ENCODE results near the gene CANX.
"Not testable (repeated sequence)": the region's sequence is repeated elsewhere in the genome, so short reads cannot be mapped to it uniquely, and the experiment has no call there.

Gene CANX

GRCh38 chr5:179698935-179699615 is at the start of gene CANX:
TSS of gene CANX (plus strand) at chr5:179698967. CDS start at chr5:179705682, 6,715 bp downstream.
- TF ChIP-seq, protein P1, sequence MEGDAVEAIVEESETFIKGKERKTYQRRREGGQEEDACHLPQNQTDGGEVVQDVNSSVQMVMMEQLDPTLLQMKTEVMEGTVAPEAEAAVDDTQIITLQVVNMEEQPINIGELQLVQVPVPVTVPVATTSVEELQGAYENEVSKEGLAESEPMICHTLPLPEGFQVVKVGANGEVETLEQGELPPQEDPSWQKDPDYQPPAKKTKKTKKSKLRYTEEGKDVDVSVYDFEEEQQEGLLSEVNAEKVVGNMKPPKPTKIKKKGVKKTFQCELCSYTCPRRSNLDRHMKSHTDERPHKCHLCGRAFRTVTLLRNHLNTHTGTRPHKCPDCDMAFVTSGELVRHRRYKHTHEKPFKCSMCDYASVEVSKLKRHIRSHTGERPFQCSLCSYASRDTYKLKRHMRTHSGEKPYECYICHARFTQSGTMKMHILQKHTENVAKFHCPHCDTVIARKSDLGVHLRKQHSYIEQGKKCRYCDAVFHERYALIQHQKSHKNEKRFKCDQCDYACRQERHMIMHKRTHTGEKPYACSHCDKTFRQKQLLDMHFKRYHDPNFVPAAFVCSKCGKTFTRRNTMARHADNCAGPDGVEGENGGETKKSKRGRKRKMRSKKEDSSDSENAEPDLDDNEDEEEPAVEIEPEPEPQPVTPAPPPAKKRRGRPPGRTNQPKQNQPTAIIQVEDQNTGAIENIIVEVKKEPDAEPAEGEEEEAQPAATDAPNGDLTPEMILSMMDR (conservative IDR thresholded peaks at IDR 0.05; ENCODE audit: low read length) = no peak
- DNase-seq (ENCODE audit: low read depth) = no peak
- H3K4me3 ChIP-seq (ENCODE audit: low read length) = peak within 1 kb of the TSS; percentile 95

- not testable (repeated sequence) for DNase-seq (ENCODE audit: low read depth); H3K4me3 ChIP-seq (ENCODE audit: low read length)
These were observed 49.5 kb upstream of the CANX start for GRCh38 chr5:179649166-179649703.

DNA sequence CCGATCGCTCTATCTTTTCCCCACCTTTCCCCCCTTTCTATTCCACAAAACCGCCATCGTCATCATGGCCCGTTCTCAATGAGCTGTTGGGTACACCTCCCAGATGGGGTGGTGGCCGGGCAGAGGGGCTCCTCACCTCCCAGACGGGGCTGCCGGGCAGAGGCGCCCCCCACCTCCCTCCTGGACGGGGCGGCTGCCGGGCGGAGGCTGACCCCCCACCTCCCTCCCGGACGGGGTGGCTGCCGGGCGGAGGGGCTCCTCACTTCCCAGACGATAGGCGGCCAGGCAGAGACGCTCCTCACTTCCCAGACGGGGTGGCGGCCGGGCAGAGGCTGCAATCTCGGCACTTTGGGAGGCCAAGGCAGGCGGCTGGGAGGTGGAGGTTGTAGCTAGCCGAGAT is 48.5 kb upstream of the CANX start:
- DNase-seq (ENCODE audit: low read depth); H3K4me3 ChIP-seq (ENCODE audit: low read length): not testable (repeated sequence)

DNA sequence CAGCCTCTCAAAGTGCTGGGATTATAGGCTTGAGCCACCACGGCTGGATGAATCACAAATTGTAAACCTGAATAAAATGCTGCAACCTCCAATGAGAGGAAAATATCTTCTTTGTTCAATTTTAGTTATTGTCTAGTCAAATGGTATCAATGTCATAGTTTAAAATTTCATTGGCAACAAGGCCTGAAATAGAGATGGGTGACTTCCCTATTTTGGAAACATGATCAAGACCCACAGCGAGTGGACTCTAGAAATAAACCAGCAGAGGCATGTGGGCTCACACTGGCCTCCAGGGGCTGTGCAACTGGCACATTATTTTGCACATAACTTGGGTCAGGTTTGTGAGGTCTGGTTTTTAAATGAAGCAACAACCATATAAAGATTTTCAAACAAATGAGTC is 45.6 kb upstream of the CANX start:
- not testable (repeated sequence) for H3K4me3 ChIP-seq (ENCODE audit: low read length); DNase-seq (ENCODE audit: low read depth)

DNA sequence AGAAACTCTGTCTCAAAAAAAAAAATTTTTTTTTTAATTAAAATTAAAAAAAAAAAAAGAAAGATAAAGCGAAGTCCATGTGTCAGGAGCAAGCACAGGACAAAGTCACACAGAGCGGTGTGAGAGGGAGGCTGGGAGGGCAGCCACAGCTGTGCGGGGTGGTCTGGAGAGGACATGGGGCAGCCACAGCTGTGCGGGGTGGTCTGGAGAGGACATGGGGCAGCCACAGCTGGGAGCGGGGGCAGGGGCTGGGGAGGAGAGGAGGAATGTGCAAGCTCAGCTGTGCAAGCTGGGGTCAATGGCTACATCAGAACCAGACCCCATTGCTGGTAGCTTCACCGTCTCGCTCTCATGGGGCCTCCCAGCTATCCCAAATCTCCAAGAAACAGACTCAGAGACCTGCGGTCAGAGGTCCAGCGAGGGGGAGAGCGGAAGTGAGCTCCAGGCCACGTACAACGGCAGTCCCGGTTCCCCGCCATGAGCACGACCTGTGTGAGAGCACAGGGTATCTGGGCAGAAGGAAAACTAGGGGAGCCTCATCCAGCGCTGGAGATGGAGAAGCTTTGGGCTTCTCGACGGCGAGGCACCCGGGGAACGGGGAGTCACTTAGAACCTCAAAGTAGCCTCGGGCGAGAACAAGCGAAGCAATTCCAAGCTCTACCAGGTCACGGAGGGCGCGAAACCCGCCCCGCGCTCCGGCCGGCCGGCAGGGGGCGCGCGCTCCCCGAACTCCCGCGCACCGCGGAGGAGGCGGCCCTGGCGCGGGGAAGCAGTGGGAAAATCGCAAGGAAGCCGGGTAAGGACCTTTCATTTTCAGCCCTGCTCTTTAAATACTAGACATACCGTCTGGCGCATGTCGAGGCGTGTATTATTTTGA is 41.2 kb upstream of the CANX start:
- DNase-seq (ENCODE audit: low read depth) = not testable (repeated sequence)

DNA sequence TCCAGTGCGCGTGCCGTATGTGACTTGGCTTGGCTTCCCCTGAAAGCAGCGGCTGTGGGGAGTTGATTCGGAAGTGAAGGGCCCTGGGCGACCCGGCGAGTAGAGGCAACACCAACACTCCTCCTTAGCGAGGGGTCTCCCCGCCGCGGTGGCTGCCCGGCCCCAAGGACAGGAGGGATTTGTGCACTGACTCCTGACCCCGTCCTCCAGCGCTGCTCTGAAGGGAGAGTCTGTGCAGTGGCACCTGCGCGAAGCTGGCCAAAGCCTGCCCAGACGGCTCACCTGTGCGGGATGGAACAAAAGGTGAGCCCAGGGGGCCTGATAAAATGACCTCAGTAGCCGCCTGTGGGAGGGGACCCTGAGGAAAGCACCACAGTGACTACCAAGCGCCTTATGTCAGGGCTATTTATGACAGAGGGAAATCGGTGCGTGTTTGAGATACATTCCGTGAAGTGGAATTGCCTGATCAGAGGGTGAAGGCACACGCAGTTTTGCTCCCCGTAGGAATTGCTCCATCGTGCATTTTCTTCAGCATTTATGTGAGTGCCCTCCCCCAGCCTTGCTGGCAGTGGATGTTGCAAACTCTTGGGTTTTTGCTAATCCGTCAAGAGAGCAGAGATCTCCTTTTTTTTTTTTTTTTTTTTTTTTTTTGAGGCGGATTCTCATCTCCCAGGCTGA is 40.4 kb upstream of the CANX start:
- peak; percentile 71 for DNase-seq (ENCODE audit: low read depth)
- peak overlapping the region; percentile 69 for H3K4me3 ChIP-seq (ENCODE audit: low read length)

More for the DNA sequence above, 41.2 kb upstream of the CANX start:
- H3K4me3 ChIP-seq (ENCODE audit: low read length) = not testable (repeated sequence)

DNA sequence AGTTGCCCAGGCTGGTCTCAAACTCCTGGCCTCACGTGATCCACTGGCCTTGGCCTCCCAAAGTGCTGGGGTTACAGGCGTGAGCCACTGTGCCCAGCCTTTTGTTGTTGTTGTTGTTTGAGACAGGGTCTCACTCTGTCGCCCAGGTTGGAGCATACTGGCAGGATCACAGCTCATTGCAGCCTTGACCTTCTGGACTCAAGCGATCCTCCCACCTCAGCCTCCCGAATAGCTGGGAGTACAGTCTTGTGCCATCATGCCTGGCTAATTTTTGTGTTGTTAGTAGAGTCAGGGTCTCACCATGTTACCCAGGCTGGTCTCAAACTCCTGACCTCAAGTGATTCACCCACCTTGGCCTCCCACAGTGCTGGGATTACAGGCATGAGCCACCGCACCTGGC is 37.1 kb upstream of the CANX start:
- not testable (repeated sequence) for H3K4me3 ChIP-seq (ENCODE audit: low read length); DNase-seq (ENCODE audit: low read depth)

DNA sequence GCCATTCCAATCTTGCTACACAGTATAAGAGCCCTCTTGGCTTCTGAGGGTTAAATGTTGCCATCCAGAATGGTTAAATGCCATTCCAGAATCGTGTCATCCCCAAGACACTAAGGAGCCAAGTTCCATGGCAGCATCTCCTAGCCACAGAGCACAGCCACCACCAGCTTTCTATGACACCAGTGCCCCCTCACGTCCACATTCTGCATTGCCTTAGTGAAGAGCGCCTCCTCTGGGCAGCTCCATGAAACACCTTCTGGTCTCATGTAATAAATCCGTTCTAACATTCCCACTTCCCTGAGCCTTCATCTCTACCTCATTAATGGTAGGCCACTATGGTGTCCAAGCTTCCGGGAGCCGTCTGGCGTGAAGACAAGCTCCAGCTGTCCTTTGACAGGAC is 30.4 kb upstream of the CANX start:
- H3K4me3 ChIP-seq (ENCODE audit: low read length) = no peak overlapping the region
- DNase-seq (ENCODE audit: low read depth) = peak; percentile 53
- TF ChIP-seq, protein P1 (conservative IDR thresholded peaks at IDR 0.05; ENCODE audit: low read length) = peak; percentile 91

DNA sequence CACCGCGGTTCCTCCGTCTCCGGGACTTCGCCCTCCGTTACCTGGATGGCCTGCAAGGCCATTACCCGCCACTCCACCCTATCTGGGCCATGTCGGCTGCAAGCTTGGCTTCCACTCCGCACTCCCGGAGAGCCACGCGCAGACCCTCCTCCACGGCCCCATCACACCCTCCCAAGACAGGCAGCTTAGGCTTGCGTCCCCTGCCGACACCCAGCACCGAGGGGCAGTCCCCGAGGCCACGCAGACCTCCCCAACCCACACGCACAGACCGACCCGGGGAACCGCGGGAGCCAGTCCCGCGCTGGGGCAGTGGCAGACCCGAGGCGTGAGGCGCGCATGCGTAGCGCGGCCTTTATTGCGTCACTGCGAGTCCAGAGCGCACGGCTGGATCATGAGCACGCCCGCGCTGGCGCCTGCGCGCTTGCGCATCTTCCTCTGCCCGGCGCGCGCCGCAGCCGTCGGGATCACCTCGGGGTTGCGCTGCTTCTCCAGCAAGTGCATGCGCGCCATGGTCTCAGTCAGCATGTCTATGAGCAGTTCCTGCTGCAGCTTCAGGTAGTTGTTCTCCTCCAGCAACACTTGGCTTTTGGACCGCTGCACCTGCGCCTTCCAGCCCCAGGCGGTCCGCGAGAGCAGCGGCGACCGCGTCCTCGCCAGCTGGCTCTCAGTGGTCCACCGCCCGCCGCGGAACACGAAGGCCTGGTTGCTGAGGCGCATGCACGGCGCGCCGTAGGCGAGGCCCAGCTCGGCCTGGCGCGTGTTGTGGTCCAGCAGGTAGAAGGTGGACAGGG is 20.3 kb upstream of the CANX start:
- TF ChIP-seq, protein P1 (conservative IDR thresholded peaks at IDR 0.05; ENCODE audit: low read length) = no peak
- peak; percentile 90 for DNase-seq (ENCODE audit: low read depth)
- peak overlapping the region; percentile 97 for H3K4me3 ChIP-seq (ENCODE audit: low read length)

Data from AG10803 (cell line).